ENCODE measurements around the gene RDM1.
"Not testable (repeated sequence)": the region's sequence is repeated elsewhere in the genome, so short reads cannot be mapped to it uniquely, and the experiment has no call there.

The RDM1 gene

DNA sequence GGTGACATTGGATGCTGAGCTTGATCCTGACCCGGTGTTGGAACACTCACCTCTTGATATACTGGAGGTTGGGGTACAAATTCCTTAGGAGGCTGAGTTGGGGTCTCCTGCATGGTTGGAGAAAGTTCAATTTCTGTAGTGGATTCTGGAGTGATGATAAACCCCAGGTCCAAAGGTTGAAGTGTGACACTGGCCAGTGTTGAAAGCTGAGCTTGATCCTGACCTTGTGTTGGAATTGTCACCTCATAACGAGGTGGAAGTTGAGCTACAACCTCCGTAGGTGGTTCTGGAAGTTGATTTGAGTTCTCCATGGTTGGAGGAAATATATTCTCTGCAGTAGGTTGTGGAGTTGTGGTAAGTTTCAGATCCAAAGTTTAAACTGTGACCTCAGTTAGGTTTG, 21.2 kb downstream of the RDM1 start:
- Histone ChIP-seq H3K9me3 (ENCODE audit: insufficient read depth, low read depth, low read length) (peaks cover 3% of the 10 kb centered on the region; the same call in 1 of the 2 replicates), H3K4me1 (ENCODE audit: insufficient read depth, low read length) (no peaks in the 10 kb centered on the region), H3K27ac (ENCODE audit: low read depth, low read length) (no peak overlapping the region), H3K36me3 (ENCODE audit: insufficient read depth, low read length) (no peaks in the 10 kb centered on the region), H3K9ac (ENCODE audit: low read depth, low read length) (no peak overlapping the region), H3K4me3 (ENCODE audit: low read length) (no peak overlapping the region), H3K27me3 (ENCODE audit: insufficient read depth, low read length) (no peaks in the 10 kb centered on the region)
- 90% methylated on average over 3 of the region's 3 CpGs for WGBS

DNA sequence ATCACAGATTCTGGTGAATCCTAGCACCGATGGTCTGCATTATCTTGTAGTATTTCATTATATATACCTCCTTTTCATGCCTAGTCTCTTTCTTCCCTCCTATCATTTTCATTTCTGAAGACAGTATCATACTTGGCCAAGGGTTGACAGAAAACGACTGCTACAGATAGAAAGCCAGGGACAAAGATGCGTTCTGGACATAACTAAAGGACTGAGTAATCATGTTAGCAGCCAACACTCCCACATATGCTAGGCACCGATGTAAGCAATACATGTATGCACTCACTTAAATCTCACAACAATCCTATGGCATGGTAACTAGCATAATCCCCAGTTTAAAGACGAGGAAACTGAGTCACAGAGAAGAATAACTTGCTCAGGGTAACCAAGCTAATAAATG, 22.9 kb downstream of the RDM1 start:
- Histone ChIP-seq H3K9ac (ENCODE audit: low read depth, low read length) (no peak overlapping the region), H3K27ac (ENCODE audit: low read depth, low read length) (no peak overlapping the region), H3K4me3 (ENCODE audit: low read length) (no peak overlapping the region), H3K36me3 (ENCODE audit: insufficient read depth, low read length) (no peaks in the 10 kb centered on the region), H3K4me1 (ENCODE audit: insufficient read depth, low read length) (no peaks in the 10 kb centered on the region), H3K9me3 (ENCODE audit: insufficient read depth, low read depth, low read length) (peaks cover 3% of the 10 kb centered on the region; the same call in 1 of the 2 replicates), H3K27me3 (ENCODE audit: insufficient read depth, low read length) (no peaks in the 10 kb centered on the region)
- WGBS, result 91% methylated on average over 5 of the region's 5 CpGs

DNA sequence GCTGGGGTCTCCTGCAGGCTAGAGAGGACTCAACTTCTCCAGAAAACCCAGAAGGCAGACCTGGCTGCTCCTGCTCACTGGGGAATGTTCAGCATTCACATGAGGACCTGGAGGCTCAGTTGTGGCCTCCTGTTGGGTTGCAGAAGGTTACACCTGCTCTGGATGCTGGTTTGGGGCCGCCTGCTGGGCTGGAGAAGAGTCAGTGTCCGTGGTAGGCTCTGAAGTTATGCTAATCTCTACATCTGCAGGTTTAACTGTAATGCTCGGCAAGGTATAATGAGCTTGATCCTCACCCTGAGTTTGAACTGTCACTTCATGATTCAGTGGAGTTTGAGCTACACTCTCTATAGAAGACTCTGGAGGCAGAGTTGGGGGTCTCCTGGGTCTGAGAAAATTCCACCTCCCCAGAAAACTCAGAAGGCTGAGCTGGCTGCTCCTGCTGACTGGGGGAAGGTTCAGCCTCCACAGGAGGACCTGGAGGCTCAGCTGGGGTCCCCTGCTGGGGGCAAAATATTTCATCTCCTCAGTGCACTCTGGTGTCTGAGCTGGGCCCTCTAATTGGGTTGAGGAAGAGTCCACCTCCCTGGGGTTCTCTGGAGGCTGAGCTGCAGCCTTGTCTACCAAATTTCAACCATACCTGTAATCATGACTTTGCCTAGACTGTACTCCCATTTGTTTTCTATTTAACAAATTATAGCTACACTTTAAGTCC, 23.5 kb downstream of the RDM1 start:
- H3K27ac ChIP-seq (ENCODE audit: low read depth, low read length), result no peak overlapping the region
- 70% methylated on average over 3 of the region's 3 CpGs for WGBS
- no peak overlapping the region for H3K9ac ChIP-seq (ENCODE audit: low read depth, low read length)
- H3K36me3 ChIP-seq (ENCODE audit: insufficient read depth, low read length), result no peaks in the 10 kb centered on the region
- peaks cover 3% of the 10 kb centered on the region; the same call in 1 of the 2 replicates for H3K9me3 ChIP-seq (ENCODE audit: insufficient read depth, low read depth, low read length)
- H3K4me3 ChIP-seq (ENCODE audit: low read length), result no peak overlapping the region
- H3K27me3 ChIP-seq (ENCODE audit: insufficient read depth, low read length), result no peaks in the 10 kb centered on the region
- H3K4me1 ChIP-seq (ENCODE audit: insufficient read depth, low read length), result no peaks in the 10 kb centered on the region

DNA sequence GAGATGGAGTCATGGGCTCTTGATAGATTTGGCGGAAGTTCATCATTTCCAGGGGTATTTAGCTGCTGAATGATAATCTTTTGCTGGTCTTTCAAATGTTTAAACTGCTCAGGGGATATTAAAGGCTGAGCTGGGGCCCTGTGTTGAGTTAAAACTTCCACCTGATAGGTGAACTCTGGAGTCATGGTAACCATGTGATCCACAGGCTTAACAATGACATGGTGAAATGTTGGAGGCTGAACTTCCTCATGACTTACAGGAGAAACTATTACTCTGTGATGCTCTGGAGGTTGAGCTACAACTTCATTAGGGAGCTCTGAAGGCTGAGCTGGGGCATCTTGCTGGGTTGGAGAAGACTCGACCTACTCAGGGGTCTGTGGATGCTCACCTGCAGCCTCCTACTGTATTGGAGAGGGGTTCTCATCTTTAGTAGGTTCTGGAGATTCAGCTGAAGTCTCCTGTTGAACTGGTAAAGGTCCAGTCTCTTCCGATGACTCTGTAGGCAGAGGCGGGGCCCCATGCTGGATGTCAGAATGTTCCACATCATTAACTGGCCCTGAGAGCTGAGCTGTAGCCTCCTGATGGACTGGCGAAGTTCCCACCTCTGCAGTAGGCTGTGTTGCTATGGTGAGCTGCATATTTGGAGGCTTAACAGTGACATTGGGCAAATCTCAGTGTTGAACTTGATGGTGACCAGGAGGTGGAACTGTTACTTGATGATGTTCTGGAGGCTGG, 24.2 kb downstream of the RDM1 start:
- H3K4me3 ChIP-seq (ENCODE audit: low read length), result no peak overlapping the region
- no peak overlapping the region for H3K9ac ChIP-seq (ENCODE audit: low read depth, low read length)
- H3K4me1 ChIP-seq (ENCODE audit: insufficient read depth, low read length), result no peaks in the 10 kb centered on the region
- no peaks in the 10 kb centered on the region for H3K27me3 ChIP-seq (ENCODE audit: insufficient read depth, low read length)
- H3K27ac ChIP-seq (ENCODE audit: low read depth, low read length), result no peak overlapping the region
- peaks cover 3% of the 10 kb centered on the region; the same call in 1 of the 2 replicates for H3K9me3 ChIP-seq (ENCODE audit: insufficient read depth, low read depth, low read length)
- H3K36me3 ChIP-seq (ENCODE audit: insufficient read depth, low read length), result no peaks in the 10 kb centered on the region
- 92% methylated on average over 5 of the region's 5 CpGs for WGBS

DNA sequence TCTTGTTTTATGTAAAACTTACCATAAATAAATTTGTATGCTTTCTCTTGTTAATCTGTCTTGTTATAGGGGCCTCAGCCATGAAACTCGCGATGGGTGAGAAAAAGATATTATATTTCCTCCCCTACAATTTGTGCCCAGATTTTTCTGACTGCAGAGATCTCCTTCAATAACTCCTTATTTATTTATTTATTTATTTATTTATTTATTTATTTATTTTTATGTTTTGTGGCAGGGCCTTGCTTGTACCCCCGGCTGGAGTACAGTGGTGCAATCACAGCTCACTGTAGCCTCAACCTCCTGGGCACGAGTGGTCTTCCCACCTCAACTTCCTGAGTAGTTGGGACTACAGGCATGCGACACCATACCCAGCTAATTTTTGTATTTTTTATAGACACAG, 27.1 kb downstream of the RDM1 start:
- no peak overlapping the region for H3K9ac ChIP-seq (ENCODE audit: low read depth, low read length)
- H3K36me3 ChIP-seq (ENCODE audit: insufficient read depth, low read length), result no peaks in the 10 kb centered on the region

DNA sequence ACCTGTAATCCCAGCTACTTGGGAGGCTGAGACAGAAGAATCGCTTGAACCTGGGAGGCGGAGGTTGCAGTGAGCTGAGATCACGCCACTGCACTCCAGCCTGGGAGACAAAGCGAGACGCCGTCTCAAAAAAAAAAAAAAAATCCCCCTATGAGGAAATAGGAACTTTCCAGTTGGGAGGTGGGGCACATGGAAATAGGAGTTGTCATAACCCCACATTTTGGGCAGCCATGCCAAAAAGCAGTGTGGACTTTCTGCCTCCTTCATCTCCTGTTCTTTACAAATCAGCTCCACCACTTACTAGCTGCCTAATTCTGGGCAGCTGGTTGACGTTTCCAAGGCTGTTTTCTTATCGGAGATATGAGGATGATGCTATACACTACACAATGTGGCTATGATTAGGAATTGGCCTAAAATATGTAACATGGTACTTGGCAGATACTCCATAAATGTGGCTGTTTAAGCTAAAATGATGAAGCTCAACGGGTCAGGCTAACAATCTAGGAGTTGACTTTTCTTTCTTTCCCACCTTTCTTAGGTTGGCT, 28.9 kb downstream of the RDM1 start:
- H3K4me3 ChIP-seq (ENCODE audit: low read length), result no peak overlapping the region
- H3K4me1 ChIP-seq (ENCODE audit: insufficient read depth, low read length), result no peaks in the 10 kb centered on the region
- no peak overlapping the region for H3K27ac ChIP-seq (ENCODE audit: low read depth, low read length)
- no peaks in the 10 kb centered on the region for H3K36me3 ChIP-seq (ENCODE audit: insufficient read depth, low read length)
- H3K9ac ChIP-seq (ENCODE audit: low read depth, low read length), result no peak overlapping the region
- H3K9me3 ChIP-seq (ENCODE audit: insufficient read depth, low read depth, low read length), result no peaks in the 10 kb centered on the region
- H3K27me3 ChIP-seq (ENCODE audit: insufficient read depth, low read length), result no peaks in the 10 kb centered on the region
- WGBS, result 98% methylated on average over 5 of the region's 9 CpGs

More for the DNA sequence above, 27.1 kb downstream of the RDM1 start:
- 94% methylated on average over 3 of the region's 5 CpGs for WGBS
- H3K9me3 ChIP-seq (ENCODE audit: insufficient read depth, low read depth, low read length), result no peaks in the 10 kb centered on the region
- no peaks in the 10 kb centered on the region for H3K4me1 ChIP-seq (ENCODE audit: insufficient read depth, low read length)
- no peak overlapping the region for H3K4me3 ChIP-seq (ENCODE audit: low read length)
- no peak overlapping the region for H3K27ac ChIP-seq (ENCODE audit: low read depth, low read length)
- H3K27me3 ChIP-seq (ENCODE audit: insufficient read depth, low read length), result no peaks in the 10 kb centered on the region

DNA sequence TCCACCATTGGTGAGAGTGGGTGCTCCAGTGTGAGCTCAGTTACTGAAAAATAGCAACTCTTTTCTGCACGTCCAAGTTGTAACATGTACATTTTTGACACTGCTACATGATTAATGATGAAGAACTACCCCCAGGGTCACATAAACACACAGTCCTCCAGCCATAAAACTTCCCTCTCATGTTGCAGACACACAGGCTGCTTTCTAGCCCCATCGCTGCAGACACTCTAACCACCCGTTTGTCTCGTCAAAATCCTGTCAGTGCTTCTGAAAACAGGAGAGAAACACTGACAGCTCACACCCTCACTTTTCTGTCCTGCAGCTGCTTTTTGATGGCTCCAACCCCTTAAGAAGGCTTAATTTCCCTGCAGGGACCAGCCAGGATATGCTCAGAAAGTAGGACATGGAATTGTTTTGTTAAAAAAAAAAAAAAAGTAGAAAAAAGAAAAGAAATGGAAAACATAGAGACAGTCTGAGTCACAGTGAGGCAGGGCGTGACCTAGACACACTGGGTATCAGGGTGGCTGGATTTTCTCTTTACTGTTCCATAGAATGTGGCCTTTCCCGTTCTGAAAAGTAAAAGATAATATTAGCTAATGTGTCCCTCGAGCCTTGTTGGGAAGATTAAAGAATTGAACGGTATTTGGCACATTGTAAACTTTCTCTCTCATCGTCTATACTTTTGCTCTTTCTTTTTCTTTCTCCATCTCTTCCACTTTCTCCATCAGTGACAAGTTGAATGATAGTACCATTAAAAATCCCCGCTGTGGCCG, 29.7 kb downstream of the RDM1 start:
- 93% methylated on average over 11 of the region's 11 CpGs for WGBS
- H3K27me3 ChIP-seq (ENCODE audit: insufficient read depth, low read length), result no peaks in the 10 kb centered on the region
- H3K9ac ChIP-seq (ENCODE audit: low read depth, low read length), result no peak overlapping the region
- H3K9me3 ChIP-seq (ENCODE audit: insufficient read depth, low read depth, low read length), result no peaks in the 10 kb centered on the region
- no peak overlapping the region for H3K27ac ChIP-seq (ENCODE audit: low read depth, low read length)
- no peaks in the 10 kb centered on the region for H3K4me1 ChIP-seq (ENCODE audit: insufficient read depth, low read length)
- no peaks in the 10 kb centered on the region for H3K36me3 ChIP-seq (ENCODE audit: insufficient read depth, low read length)
- H3K4me3 ChIP-seq (ENCODE audit: low read length), result no peak overlapping the region

DNA sequence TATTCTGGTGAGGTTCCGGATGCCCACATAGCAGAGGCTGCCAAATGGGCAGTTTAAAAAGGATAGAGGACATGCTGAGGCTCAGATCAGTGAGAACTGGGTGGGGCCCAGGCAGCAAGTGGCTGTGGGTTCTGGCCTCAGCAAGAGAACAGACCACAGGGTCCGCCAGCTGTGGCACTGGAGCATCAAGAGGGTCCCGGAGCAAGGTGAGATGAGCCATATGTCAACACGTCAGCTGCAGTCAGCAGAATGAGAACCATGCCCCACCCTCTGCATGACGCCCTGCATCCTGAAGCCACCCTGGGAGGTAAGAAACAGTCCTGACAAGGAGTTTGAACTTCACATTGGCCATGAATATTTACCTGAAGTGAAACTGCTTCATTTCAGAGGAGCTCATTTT, 30.3 kb downstream of the RDM1 start:
- Histone ChIP-seq H3K4me1 (ENCODE audit: insufficient read depth, low read length) (no peaks in the 10 kb centered on the region), H3K36me3 (ENCODE audit: insufficient read depth, low read length) (no peaks in the 10 kb centered on the region), H3K27ac (ENCODE audit: low read depth, low read length) (no peak overlapping the region), H3K9ac (ENCODE audit: low read depth, low read length) (no peak overlapping the region), H3K9me3 (ENCODE audit: insufficient read depth, low read depth, low read length) (no peaks in the 10 kb centered on the region), H3K4me3 (ENCODE audit: low read length) (no peak overlapping the region), H3K27me3 (ENCODE audit: insufficient read depth, low read length) (no peaks in the 10 kb centered on the region)
- WGBS, result 88% methylated on average over 5 of the region's 5 CpGs

DNA sequence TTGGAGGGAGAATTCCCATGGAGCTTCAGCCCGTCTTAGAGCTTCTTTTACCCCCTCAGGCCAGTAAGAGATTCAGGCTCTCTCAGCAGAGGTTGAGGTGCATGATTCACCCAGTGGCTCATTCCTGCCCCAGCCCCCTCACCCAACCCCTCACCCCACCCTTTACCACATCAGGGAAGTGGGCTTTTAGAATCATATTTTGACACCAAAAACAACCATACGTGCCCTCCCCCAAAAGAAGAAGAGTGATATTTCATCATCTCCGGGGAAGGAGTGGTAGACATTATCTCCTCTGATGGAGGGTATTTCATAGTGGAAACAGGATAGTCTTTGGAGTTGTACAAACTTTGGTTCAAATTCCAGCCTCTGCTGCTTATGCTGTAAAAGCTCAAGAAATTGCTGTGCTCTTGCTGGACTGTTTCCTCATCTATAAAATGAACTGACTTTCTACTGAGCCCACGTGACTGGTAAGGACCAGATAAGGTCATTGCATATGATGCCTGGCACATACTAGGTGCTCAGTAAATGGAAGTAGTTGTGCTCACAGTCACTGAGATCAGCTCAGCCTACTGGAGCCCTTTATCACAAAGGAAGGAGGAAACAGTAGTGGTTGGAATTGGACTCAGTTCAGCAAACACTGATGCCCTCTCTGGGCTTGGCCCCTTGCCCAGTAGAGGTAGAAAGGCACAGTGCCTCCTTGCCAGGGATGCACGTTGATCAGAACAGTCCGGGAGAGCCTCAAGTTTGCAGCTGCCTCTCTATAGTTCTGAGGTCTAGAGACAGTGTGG, 32.1 kb downstream of the RDM1 start:
- WGBS, result 91% methylated on average over 6 of the region's 6 CpGs
- Histone ChIP-seq H3K27ac (ENCODE audit: low read depth, low read length) (no peak overlapping the region), H3K36me3 (ENCODE audit: insufficient read depth, low read length) (no peaks in the 10 kb centered on the region), H3K4me3 (ENCODE audit: low read length) (no peak overlapping the region), H3K4me1 (ENCODE audit: insufficient read depth, low read length) (no peaks in the 10 kb centered on the region), H3K27me3 (ENCODE audit: insufficient read depth, low read length) (no peaks in the 10 kb centered on the region), H3K9me3 (ENCODE audit: insufficient read depth, low read depth, low read length) (no peaks in the 10 kb centered on the region), H3K9ac (ENCODE audit: low read depth, low read length) (no peak overlapping the region)

DNA sequence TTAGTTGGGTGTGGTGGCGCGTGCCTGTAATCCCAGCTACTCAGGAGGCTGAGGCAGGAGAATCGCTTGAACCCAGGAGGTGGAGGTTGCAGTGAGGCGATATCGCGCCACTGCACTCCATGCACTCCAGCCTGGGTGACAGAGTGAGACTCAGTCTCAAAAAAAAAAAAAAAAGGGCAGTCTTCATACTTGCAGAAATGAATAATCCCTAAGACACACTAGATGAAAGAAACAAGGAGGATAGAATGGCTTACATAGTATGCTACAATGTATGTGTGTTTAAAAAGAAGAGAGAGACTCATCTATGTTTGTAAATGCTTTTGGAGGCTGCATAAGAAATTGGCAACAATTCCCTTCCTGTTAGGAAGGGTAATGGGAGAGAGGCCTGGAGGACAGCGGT, 32.8 kb downstream of the RDM1 start:
- H3K27ac ChIP-seq (ENCODE audit: low read depth, low read length); H3K9ac ChIP-seq (ENCODE audit: low read depth, low read length); H3K27me3 ChIP-seq (ENCODE audit: insufficient read depth, low read length); H3K4me1 ChIP-seq (ENCODE audit: insufficient read depth, low read length); H3K36me3 ChIP-seq (ENCODE audit: insufficient read depth, low read length); H3K9me3 ChIP-seq (ENCODE audit: insufficient read depth, low read depth, low read length); H3K4me3 ChIP-seq (ENCODE audit: low read length): not testable (repeated sequence)
- 97% methylated on average over 7 of the region's 7 CpGs for WGBS
